Astrocyte of the spinal cord (primary cell): ENCODE results near the gene NRIP1.

Source experiments
- DNase-seq: peaks from one replicate; pipeline ENCODE4 v3.0.0; 2011; ENCODE audit warnings: low read depth, low spot score
- H3K4me3 ChIP-seq: 2 replicates; pipeline ENCODE4 v1.5.1; 2011; ENCODE audit warnings: low read depth, mild to moderate bottlenecking, low read length, moderate library complexity
- CTCF ChIP-seq: IDR thresholded peaks from 2 replicates; pipeline ENCODE4 v1.5.1; 2012; ENCODE audit warnings: low read depth, mild to moderate bottlenecking, low read length, inconsistent platforms
- in situ Hi-C: cut with HindIII; loops from 2 replicates; pipeline ENCODE4 v1.10.0; 2017; ENCODE audit warnings: low sequenced_read_pairs

NRIP1 gene

GRCh38 chr21:15001113-15001512, 63.7 kb downstream of the NRIP1 start:
- DNase-seq, result no peak
- H3K4me3 ChIP-seq, result no peak overlapping the region
- in situ Hi-C loops, result no loop called here
- TF ChIP-seq CTCF, result no peak

- in situ Hi-C loops, result no loop called here
These were observed 64.7 kb downstream of the NRIP1 start for GRCh38 chr21:15000081-15000480.

GRCh38 chr21:14998784-14999183, 66.0 kb downstream of the NRIP1 start:
- no peak for TF ChIP-seq CTCF
- in situ Hi-C loops, result no loop called here
- DNase-seq, result no peak
- no peak overlapping the region for H3K4me3 ChIP-seq

More at GRCh38 chr21:15000081-15000480, 64.7 kb downstream of the NRIP1 start:
- TF ChIP-seq CTCF, result no peak
- DNase-seq, result peak; percentile 81
- no peak overlapping the region for H3K4me3 ChIP-seq

- TF ChIP-seq CTCF, result no peak
- no peak for DNase-seq
- in situ Hi-C loops, result no loop called here
- no peak overlapping the region for H3K4me3 ChIP-seq
These were observed 66.5 kb downstream of the NRIP1 start for GRCh38 chr21:14998336-14998735.

- no peak overlapping the region for H3K4me3 ChIP-seq
- DNase-seq, result peak; percentile 57
- in situ Hi-C loops, result no loop called here
- TF ChIP-seq CTCF, result no peak
These were observed 68.9 kb downstream of the NRIP1 start for GRCh38 chr21:14995695-14996490.

GRCh38 chr21:14995226-14995625, 69.6 kb downstream of the NRIP1 start:
- TF ChIP-seq CTCF, result no peak
- in situ Hi-C loops, result no loop called here
- no peak for DNase-seq
- no peak overlapping the region for H3K4me3 ChIP-seq

GRCh38 chr21:14993115-14993514, 71.7 kb downstream of the NRIP1 start:
- no peak for DNase-seq
- in situ Hi-C loops, result no loop called here
- no peak for TF ChIP-seq CTCF
- no peak overlapping the region for H3K4me3 ChIP-seq
